SIG-M5 treated with dmso at 0.1 percent for 504 hours (cell line): ENCODE measurements around the gene QPCT.
"Not testable (repeated sequence)": the region's sequence is repeated elsewhere in the genome, so short reads cannot be mapped to it uniquely, and the experiment has no call there.

Source experiments
- DNase-seq: peaks from one replicate; lab custom pipeline; 2025; ENCODE audit not compliant: unreplicated experiment; lab: John Stamatoyannopoulos, UW

Gene QPCT

GRCh38 chr2:37357530-37357929 lies 13.1 kb downstream of the QPCT start:
- no peak for DNase-seq

DNA sequence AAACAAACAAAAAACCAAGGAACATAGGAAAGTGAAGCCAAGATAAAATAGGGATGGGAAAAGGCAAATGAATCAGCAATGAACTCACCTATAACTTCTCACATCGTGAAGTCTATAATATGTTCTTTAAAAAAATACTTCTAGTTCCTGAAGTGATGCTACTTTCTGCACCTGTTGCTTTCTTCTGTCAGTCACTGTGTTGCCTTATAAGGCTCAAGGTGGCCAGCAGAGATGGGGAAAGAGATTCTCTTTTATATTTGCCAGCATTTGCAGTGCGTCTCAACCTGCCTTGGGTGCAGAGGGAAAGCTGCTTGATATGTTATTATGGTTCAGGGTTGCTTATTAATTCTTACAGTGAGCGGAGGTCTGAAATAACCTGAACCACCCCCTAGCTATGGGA lies 14.0 kb downstream of the QPCT start:
- DNase-seq: no peak

DNA sequence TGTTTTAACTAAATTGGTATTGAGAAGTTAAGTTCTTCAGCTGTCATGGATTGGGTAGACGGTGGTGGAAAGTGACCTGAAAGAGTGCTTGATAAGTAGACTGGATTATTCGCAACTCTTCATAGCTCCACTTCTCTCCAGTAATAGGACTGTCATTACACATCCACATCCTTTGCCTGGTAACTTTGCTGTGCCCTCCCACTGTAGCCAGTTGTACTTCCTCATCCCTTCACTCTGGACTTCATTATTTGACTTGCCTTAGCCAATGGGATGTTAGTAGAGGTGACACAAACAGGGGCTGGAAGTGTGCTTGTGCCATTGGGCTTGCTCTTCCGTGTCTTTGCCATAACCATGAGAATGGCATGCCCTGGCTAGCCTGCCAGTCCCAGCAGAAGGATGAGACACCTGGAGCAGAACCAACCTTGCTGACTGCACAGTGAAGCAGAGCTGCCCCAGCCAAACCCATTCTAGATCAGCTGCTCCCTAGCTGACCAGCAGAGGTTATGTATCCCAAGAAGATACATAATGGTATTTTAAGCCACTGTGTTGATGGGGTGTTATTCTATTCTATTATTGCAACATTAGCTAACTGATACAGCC lies 16.9 kb downstream of the QPCT start:
- peak; percentile 34 for DNase-seq

DNA sequence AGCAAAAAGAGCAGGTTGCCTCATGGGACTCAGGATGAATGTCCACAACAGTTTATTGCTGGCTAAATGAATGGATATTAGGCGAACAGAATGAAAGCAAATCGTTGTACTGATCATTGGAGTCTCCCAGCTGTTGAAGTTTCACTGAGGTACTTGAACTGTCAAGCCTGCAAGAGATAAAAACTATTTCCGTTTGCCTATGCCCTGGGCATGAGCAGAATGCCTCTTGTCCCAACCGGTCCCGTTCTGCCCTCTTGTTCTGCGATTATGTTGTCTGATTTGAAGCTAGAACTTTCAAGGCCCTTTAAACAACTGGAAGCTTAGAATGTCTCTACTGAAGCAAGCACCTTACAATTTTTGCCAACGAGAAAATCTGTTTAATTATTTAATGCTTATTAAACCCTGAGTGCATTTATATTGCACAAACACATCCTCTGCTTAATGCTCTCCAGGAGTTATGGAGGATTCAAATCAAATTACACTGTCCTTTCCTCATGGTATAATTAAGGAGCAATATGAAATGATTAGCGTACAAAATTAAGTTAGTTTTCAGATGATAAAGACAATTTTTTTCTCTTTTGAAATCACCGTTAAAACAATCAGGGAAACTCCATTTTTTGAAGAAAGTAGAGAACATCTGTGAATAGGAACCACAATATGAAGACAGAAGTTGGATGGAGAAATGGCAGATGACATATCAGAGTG lies 17.7 kb downstream of the QPCT start:
- DNase-seq: no peak

DNA sequence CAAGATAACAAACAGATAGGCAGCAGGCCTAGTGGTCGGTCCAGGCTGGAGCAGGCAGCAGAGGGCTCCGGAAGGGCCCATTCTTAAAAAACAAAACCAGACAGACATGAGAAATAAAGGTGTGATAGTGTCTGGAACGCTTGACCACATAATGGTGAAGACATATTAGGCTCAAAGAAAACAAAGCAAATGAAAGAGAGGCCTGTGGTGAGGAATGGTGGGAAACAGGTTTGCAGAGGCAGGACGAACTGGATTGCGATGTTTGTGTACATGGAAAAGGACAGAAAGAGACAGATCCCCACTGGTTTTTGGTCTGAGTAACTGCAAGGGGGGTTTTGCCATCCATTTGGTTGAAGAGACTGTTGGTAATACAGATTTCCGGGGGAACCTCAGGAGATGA lies 19.9 kb downstream of the QPCT start:
- DNase-seq: no peak

DNA sequence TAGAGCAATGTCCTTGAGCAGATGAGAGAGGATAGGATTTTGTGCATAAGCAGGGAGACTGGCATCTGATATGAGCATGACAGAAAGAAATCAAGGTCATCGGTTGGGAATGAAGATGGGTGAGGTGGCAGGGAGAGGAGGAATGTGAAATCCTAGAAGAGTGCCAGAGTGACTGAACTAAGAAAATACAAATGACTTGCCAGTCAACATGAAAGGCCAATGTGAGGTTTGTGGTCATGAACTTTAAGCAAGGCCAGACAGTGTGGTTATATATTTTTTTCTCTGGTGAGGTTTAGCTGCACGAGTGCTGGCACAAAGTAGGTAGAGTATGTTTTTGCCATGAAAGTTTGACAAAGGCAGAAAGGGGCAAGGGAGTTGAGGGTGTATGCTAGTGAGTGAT lies 21.2 kb downstream of the QPCT start:
- DNase-seq: no peak

GRCh38 chr2:37366773-37367172 lies 22.3 kb downstream of the QPCT start:
- DNase-seq: peak; percentile 81

DNA sequence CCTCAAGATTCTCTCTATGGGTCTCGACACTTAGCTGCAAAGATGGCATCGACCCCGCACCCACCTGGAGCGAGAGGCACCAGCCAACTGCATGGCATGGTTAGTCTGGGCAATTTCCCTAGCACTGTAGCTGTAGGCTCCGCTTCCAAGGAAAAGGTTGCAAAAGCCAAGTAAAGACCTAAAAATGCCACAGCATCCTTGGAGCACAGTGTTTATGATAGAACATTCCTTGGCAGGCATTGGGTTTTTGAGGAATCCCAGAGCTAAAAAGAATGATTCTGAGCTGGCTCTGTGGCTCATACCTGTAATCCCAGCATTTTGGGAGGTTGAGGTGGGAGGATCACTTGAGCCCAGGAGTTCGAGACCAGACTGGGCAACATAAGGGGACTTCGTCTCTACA lies 22.9 kb downstream of the QPCT start:
- DNase-seq: no peak

DNA sequence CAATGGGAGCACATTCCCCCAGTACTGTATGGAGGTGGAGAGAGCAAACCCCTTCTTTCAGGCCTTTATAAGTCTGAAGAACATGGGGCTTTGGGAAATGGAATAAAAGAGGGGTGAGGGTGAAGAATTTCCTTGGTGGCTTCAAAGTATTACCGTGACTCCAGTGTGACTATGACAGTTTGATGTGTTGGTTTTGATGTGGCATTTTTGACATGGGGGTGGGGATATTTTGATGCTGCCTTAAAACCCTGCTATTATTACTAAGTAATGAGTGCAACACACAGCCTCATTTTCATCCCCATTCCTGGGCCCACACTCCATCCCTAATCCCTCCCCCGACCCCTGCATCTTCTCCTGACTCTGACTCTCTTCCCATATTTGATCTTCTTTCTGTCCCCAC lies 23.6 kb downstream of the QPCT start:
- no peak for DNase-seq

- DNase-seq: no peak
Measured at GRCh38 chr2:37370666-37371065, 26.2 kb downstream of the QPCT start.

GRCh38 chr2:37372000-37372399 lies 27.6 kb downstream of the QPCT start:
- DNase-seq: no peak

GRCh38 chr2:37375741-37376288 lies 31.4 kb downstream of the QPCT start:
- DNase-seq: no peak

- no peak for DNase-seq
Measured at GRCh38 chr2:37376421-37377186, 32.2 kb downstream of the QPCT start.

GRCh38 chr2:37377187-37377532 lies 32.7 kb downstream of the QPCT start:
- peak; percentile 17 for DNase-seq

DNA sequence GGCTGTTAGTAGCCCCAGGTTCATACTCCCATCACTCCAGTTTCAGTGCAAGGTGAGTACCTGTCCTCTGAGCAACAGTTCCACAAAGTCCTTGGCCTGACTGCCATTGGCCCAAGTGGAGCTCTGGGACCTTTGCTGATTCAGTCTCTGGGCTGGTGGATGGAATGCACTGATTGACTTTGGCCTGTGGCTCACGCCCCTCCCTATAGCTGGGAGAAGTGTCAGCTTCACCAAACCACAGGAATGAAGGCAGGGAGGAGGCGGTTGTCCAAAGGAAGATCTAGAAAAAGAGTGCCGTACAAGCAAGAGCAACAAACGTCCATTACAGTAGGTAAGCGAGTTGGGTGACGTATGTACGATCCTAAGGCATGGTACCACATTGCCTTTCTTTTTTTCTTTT lies 34.0 kb downstream of the QPCT start:
- no peak for DNase-seq

- DNase-seq: no peak
Measured at GRCh38 chr2:37379881-37380296, 35.5 kb downstream of the QPCT start.

- not testable (repeated sequence) for DNase-seq
Measured at GRCh38 chr2:37380787-37381186, 36.4 kb downstream of the QPCT start.

DNA sequence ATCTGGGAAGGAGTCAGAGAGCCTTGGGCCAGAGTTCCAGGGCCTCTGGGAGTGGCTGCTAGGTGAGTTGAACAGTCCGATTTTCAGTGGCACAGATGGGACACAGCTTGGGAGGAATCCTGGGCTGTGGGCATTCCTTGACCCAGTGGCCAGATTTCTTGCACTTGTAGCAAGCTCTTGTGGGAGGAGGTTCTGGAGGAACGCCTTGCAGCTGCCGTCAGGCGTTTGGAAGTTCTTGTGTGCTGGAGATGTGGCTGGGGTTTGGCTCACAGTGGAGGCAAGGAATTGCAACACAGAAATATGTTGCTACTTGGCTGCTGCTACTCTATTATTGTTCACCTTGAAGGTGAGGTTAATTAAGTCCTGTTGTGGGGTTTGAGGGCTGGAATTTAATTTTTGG lies 39.8 kb downstream of the QPCT start:
- not testable (repeated sequence) for DNase-seq

- DNase-seq: no peak
Measured at GRCh38 chr2:37387148-37387835, 42.9 kb downstream of the QPCT start.

DNA sequence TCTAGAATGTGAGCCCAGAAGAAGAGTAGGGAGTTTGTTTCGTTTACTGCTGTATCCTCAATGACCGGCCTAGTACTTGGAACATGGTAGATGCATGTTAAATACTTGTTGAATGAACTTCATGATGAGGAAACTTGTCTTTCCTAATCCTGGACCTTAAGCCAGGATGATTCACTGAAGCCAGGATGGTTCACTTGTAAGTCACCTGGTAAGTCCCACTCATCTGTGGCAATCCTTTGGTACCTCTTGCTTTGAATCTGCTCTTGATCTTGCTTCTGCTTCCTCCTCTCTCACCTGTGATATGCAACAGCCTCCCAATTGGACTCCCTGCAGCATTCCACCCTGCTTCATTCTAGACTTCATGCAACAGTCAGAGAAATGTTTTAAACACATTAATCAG lies 43.6 kb downstream of the QPCT start:
- DNase-seq: no peak

GRCh38 chr2:37389395-37389794 lies 45.0 kb downstream of the QPCT start:
- DNase-seq: no peak
